Erythroblast (primary cell): ENCODE data around the gene AFAP1.

ENCODE experiments used
- GATA1 ChIP-seq: IDR thresholded peaks from 2 replicates; pipeline ENCODE4 v1.6.1; 2011; ENCODE audit warnings: low read depth, mild to moderate bottlenecking, control low read depth, low read length, moderate library complexity
- POLR2A ChIP-seq: IDR thresholded peaks from 2 replicates; pipeline ENCODE4 v1.6.1; 2011; ENCODE audit warnings: mild to moderate bottlenecking, low read length

- TF ChIP-seq POLR2A (no peak), GATA1 (no peak)
These were observed 192.1 kb downstream of the AFAP1 start for GRCh38 chr4:7747566-7747965.
